NAMALWA (cell line): ENCODE results near the gene SF3A1.

ENCODE experiments used
- DNase-seq: peaks from one replicate; pipeline ENCODE4 v3.0.0-alpha.2; 2015; ENCODE audit warnings: low spot score

SF3A1 gene

DNA sequence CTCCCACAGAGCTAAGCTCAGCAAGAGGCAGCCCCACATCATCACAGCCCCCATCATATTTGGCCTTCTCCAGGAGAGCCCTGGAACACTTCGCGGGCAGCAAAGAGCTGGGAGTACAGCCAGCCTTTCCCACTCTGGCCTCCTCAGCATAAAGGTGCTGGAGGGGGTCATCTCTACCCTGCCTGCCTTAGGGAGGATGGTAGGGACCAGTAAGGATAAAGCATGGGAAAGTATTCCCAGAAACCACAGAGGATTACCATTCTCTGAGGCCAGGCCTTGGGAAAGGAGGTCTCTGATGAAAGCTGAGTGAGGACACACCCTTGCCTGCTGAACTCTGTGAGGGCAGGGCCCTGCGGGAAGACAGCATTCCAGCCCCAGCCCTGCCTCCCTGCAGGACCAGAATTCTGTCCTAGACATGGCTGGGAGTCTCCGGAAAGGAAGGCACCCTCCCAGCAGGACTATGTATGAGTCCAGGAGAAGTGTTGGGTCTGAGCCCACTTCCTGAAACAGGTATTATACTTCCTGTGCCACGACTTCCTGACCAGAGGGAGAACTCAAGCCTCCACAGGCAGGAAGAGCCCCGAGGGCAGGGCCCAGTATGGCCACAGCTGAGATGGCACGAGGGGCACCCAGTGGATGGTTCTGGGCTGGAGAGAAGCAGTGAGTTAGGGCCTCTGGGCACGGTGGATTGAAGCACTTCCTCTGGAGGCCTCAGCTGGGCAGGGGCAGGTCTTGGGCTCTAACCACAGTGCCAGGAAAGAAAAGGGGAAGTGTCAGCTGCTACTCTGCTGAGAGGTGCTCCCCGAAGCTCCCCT is 54.5 kb downstream of the SF3A1 start:
- DNase-seq, result peak; percentile 47

DNA sequence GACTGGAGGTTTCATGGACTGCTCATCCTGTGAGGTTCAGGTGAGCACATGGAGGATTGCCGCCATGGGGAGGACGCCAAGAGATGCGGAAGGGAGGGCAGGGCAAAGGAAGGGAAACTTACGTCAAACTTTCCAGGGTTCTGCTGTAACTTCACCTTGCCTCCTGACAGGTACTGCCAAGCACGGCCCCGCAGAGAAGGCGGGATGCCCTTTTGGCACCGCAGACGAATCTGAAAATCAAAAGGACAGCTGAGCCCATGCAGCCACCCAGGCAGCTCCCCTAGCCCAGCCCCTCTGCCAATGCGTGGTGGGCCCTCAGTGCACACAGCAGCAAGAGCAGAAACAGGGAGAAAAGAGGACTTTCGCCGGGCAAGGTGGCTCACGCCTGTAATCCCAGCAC is 57.4 kb downstream of the SF3A1 start:
- DNase-seq, result no peak

DNA sequence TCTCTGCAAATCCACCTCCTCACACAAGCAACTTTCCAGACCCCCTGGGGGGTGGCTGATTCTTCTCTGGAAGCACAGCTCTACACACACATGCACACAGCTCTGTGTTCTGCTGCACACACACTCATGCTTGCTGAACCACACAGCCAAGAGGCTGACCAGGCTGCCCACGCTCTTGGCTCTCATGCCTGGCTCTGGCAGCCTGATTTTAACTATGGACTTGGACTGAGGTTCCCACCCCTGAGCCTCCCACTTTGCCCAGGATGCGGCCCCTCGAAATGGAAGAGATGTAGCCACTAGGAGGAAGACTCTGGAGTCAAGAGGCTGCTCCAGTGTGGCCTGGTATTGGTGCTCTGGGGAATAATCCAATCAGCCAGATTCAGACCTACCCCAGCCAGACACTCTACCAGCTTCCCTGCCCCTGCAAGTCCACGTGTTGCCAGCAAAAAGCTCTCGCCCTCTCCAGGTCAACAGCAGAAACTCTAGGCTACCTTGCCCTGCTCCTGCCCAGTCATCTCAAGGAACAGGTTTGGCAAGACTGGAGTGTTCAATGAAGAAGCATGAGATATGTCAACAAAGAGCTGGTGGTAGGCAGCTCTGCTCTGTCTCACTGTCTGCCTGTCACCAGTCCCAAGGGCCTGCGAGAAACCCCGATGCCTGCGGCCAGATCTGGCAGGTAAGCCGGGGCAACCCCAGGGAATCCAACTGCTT is 58.5 kb downstream of the SF3A1 start:
- DNase-seq, result no peak

DNA sequence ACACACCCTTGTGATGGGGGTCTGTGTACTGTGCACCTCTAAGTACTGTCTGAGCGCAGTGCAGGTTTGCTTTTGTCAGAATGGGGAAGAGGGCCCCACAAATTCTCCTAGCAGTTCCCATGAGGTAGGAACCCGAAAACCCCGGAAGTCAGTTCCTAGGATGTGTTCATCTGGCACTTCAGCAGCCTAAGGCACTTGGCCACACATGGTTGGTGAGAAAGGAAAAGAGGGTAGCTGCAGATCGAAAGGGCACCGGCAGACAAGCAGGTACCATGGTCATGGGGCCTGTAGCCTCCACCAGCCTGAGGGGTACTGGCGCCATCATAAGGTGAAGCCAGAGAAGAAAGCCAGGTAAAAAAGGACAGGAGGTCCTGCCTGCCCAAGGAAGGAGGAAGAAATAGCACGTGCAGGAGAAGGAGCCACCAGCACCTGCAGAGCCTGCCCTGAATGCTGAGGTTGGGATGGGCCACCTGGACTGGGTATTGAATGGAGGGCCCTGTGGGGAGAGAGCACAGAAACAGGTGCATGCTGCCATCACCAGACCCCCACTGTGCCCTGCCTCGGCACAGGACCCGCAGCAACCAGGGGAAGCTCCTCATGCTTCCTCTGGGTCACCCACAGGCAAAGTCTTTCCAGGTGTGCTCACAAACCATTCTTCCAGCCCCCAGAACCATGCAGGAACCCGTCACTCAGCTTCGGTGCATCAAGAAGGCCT is 59.3 kb downstream of the SF3A1 start:
- no peak for DNase-seq

DNA sequence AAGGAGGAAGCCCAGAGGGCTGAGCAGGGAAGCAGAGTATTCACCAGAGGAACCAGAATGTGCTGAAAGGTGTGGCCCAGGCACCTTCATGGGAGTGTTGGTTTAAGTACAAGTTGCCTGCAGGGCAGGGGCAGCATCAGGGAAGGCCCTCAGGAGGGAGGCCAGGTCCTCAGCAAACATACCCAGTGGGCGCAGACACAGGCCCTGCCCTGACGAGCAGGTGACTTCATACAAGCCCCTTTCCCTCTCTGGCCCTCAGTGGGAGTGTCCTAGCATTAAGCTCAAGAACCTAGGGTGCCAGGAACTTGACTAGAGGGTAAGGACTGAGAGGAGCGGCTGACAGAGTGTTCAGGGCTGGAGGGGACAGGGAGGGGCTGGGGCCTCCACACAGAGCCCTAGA is 59.9 kb downstream of the SF3A1 start:
- DNase-seq, result no peak

DNA sequence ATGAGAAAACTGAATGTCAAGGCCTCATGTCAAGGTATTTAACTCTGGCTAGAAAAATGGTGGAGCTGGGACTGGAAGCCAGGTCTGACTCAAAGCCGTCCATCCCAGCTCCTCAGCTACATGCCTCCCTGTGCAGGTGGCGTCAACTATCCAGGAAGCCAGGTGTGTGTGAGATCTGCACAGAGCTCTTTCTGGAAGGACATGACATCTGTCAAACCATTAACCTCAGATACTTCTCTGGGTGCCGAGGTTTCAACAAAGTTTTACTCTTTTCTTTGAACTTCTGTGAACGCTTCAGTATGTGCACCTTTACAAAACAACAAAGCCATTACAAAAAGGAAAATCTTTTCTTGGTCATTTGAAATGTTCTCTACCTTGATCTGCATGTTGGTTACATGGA is 60.4 kb downstream of the SF3A1 start:
- no peak for DNase-seq

DNA sequence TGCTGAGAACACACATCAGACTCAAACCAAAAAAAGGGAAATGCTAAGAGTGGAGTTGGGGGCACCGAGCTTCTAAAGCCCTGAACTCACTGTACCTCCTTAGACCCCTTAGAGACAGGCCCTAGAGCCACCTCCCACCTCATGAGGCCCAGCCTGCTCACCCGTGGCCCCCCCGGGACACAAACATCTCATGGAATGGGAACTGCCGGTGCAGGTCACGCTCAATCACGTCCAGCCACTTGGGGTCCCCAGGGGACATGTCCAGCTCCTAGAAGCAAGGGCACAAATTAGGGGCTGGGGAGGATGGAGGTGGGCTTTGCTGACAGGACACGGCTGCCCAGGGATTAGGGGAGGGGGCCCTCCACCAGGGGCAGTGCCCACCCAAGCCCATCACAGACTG is 61.1 kb downstream of the SF3A1 start:
- DNase-seq, result no peak

DNA sequence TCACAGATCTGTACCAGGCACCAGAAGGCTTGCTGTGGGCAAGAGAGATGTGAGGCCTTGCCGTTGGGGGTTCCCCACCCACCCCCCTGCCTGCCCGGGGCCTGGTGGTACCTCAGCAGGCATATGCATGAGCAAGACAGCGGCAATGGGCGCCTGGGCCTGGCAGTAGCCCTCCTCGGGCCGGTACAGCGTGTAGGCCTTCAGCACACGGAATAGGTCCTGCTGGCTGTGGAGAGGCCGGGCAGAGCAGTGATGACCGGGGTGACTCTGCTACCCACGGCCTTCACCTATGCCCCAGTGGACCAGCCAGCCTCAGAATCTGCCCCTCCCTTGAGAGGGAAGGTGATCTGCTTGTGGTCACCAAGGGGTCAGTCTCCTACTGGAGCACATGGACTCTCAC is 61.9 kb downstream of the SF3A1 start:
- no peak for DNase-seq

DNA sequence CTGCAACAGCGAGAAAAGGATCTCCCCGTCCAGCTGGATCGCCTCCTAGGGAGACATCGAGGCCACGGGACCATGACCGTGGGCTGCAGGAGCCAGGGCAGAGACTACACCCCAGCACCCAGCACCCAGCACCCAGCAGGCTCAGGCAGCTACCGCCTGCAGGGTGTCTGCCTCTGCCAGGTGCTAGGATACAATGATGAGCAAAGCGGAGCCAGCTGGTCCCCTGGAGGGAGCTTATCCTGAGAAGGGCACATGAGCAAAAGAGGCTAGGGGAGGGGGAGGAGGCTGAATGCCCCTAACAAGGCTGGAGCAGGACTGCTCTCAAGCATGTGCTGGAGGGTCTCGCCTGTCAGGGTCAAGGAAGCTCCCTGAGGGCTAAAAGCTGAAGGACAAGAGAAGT is 62.6 kb downstream of the SF3A1 start:
- DNase-seq, result no peak

DNA sequence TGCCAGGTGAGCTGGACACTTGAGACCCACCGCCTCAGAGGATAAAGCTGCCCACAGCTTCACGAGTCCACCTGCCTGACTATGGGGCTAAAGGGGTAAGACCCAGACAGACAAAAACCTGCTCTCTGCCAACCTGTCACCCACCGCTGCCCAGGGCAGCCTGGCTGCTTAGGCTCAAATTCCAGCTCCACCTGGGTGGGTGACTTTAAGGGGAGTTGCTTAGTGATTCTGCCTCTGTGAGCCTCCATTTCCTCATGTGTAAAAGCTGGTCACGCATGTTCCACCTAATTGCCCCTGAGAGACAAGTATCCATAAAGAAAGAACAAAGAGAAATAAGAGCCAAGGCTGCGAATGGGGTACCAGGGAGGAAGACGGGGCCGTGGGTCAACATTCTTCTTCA is 63.7 kb downstream of the SF3A1 start:
- DNase-seq, result no peak

DNA sequence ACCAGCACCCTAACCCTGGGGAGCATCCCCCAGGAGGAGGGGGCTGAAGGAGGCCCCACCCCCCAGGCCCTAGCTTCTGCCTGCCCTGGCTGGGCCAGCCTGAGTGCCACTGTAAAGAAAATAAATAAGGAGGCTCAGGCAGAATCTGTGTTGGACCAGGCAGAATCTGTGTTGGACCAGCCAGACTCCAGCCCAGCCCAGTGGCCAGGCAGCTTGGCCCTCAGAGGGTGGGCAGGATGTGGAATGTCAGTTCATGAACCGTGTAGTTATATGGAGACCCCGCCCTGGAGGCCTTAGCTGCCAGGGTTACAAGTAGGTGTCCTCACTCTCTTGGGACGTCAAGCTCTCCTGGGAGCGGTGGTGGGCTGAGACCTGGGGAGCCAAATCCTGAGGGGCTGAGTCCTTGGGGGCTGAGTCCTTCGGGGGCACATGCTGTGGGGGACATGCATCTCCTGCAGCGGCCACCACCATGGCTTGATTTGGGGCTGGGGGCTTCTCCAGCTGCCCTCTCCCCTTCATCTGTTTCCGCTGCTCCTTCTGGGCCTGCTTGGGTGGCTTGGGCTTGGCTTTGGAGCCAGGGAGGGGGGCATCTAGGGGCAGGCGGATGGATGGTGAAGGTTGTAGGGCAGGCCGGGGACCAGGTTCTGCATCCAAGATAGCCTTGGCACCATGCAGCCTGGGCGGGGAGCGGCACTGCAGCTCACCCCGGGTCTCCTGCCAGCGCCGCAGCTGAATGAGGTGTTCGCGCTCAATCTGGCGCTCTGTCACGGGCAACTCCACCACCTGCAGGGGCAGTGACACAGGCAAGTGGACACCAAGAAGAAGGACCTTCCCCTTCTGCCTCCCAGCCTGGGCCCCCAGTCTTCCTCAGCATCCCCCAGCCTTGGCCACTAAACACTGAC is 64.4 kb downstream of the SF3A1 start:
- DNase-seq, result no peak

DNA sequence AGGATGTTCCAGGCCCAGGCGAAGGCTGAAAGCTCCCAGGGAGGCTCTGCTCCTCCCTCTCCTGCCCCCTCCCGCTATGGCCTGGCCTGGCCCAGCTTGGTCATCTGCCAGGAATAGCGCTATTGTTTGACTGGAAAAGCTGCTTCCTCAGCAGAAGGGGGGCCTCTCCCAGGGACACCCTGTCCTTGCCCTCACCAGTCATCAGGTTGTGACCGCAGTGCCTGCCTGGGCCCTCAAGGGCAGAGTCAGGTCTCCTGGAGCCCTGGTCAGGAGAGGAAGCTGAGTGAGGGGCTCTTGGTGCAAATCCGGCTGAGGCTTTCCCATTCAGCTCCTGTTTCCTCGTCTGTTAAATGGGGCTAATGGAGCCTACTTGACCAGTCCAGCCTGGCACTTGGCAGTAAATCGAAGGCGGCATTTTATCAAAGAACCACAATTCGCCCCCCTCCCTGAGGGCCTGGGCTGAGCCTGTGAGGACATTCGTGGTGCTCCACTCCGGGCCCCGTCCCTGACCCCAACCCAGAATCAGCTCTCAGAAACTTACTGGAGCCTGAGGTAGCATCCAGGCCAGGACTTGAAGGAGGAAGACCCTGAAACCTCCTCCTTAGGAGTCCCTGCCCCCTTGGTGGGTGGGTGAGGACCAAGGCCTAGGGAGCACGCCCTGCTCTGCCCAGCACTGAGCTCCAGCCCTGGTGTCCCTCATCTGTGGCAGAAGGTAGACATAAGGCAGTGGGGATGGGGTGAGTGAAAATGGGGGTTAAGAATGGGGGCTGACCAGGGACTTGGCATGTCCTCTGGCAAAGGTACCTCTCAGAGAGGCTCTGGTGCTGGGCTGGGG is 65.4 kb downstream of the SF3A1 start:
- DNase-seq, result no peak

DNA sequence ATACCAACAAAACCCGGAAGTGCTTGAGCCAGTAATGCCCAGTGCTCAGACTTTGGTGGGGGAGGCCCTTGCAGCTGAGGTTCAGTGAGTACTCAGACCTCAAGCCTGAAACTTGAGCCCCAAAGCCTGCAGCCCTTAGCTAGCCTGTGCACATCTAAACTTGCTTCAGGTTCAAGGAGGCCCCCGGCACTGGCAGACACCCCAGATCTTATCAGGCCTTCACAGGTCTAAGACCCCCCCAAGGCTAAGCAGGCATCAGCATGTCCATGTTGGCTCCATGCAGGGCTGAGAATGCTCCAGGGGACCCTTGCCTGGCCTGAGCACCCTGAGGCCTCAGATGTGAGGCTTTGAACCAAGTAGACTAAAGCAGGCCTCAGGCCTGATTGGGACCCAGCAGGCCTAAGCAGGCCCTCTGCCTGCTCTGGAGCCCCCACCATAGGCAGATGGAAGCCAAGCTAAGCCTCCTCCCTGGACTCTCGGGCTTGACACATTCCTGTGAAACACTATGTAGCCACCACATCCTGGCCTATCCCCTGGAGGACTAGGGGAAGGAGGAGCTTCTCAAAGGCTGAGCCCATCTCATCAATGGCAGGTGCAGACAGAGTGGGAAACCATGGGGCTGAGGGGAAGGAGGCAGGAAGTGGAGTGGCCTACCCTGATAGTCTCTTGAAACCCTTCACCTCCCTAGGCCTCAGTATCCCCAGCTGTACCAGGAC is 66.2 kb downstream of the SF3A1 start:
- DNase-seq, result peak; percentile 44

DNA sequence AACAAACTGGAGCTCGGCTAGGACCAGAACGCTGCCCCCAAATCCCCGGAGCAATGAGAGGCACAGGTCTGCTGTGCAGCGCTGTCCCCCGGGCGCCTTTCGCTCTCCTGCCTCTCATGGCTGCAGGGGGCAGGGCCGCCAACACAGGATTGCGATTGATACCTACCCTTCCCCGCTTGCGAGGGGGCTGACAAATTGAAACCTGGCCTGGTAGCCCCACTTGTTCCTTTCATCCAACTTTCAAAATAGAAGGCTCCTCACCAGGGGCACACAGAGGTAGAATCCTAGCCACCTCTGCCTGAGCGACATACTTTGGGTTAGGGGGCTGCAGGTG is 66.7 kb downstream of the SF3A1 start:
- no peak for DNase-seq

DNA sequence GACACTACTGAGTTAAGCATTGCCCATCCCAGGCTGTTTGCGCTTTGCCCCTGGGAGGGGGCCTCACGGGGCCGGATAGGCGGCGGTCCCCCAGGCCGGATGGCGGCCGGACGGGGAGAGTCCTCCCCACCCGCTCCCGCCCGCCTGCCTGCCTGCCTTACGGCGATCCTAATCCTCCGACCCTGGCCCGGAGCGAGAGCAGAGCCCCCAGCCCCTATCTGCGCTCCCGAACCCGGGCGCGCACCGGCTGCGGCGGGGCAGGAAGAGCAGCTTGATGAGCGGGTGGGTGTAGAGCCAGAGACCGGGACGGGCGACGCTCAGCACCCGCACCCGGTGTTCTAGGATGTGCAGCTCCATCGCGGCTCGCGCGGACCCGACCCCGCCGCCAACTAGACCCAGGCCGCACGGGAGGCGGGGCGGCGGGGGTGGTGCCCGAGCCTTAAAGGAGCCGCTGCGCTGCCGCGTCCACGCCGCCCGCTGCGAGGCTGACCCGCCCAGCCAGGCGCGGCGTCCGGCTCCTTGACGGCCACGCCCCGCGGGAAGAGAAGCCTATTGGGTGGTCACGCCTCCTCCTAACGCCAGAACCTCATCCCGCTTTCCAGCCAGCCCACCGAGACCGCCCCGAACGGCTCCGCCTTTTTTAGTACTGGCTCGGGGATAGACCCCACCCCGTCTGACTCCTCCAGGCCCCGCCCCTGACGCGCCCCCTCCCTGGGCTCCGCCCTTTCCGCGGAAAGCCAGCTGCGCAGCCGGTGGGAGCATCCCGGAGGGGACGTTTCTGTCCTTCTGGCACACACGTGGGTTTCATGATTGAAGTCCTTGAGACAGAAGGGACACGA is 67.3 kb downstream of the SF3A1 start, which contains the start of gene CASTOR1:
Gene CASTOR1, minus strand, starts transcription at position 365 of the 839 bp plus-strand sequence. Its CDS starts 8 bp downstream, at position 357.
- peak; percentile 75 for DNase-seq

DNA sequence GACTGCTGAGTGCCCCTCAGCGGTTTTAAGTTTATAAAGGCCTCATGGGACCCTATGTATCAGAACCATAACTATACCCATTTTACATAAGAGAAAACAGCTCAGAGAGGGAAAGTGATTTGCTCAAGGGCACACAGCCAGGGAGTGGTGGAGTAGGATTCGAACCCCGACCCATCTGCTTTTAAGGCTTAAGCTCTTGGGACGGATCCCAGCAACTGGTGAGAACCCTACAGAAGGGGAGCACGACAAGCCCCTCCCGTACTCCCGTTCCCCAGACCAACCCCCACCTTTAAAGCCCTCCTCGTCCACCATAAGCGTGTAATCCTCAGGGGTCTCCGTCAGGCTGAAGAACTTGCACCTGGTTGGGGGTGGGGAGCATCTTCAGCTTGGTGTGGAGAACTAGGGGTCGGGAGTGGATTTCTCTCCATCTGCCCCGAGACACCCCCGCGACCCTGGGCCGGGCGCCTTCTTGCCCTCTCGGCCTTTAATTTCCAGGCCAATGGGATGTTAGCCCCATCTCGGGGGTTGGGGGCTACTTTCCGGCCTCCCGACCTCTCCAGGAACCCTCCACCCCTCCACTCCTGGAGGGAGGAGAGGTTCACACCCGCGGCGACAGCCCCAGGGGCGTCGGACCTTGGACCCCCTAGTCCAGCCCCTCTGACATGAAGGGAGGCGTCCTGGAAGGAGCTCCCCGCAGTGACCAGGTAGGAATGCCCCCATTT is 68.1 kb downstream of the SF3A1 start:
- DNase-seq, result no peak

DNA sequence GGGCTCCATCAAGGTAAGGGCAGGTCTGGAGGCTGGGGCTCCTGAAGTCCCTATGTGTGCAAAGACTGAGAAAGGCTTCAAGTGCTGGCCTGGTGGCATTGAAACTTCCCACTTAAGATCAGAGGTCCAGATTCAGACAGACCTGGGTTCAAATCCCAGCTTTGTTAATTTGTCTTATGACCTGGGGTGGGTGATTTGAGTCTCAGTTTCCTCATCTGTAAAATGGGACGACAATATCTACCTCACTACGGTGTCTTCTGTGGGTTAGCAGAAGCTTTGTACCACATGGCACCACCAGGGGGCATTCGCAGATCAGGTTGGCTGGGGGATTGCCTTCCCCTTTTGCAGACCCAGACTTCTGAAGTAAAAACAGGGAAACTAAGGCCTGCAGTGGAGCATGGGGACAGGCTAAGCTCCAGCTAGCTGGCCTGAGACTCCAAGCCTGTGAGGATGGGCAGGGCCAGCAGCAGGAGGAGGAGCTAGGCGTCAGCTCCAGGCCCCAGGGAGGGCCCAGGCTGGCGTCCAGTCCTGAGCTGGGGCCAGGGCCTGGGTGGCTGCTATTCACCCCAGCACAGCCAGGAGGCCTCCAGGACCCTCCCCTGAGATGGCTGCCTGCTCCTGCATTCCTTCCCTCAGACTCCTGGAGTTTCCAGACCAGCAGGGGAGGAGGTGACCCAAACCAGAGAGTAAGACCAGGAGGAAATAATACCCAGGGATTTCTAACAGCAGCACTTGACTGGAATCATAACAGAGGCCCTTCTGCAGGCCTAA is 68.9 kb downstream of the SF3A1 start:
- DNase-seq, result peak; percentile 91
